ENCODE data around the gene SWT1.

DNA sequence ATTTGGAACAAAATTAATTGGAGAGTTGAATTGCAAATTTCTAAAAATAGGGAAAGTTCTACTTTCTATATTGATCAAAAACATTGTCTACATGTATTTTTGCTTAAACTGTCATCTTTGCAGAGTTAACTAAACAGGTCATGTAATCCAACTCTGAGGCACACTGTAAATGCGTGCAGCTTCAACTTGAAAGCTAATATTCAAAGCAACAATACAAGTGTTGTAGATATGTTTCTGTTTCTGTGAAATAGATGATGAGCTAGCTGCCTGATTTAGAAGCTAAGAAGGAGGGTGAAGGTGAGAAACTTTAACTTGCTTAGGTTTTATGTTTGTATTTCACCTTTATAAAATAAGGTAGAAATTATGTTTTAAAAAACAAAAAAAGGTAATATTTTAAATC is 82.9 kb downstream of the SWT1 start:
- TF ChIP-seq CTCF (IDR thresholded peaks at IDR 0.05; ENCODE audit: poor library complexity), result no peak
- no peak for TF ChIP-seq EZH2 (IDR thresholded peaks at IDR 0.05; ENCODE audit: borderline replicate concordance)
